Neural cell (in vitro differentiated cells): ENCODE results near the gene CIAPIN1. TPM values are rescaled to one million over a fixed set of nuclear protein-coding genes. Genes with fewer than 3 reads are reported as not detected.

Source experiments
- H2AFZ ChIP-seq: fragments of 200-600, 300-800 bp; sonication (generic), shearing (Covaris generic); 2 replicates; pipeline ENCODE4 v1.6.0; 2014; ENCODE audit warnings: low read depth, mild to moderate bottlenecking, antibody characterized with exemption, low read length, moderate library complexity
- H3F3A ChIP-seq: fragments of 200-600 bp; shearing (Covaris generic); 2 replicates; pipeline ENCODE4 v1.6.1; 2016; ENCODE audit warnings: mild to moderate bottlenecking, moderate library complexity, mixed read lengths, antibody characterized with exemption, low read length; ENCODE audit not compliant: insufficient read depth, poor library complexity, severe bottlenecking
- H3K27ac ChIP-seq: fragments of 200-600, 300-800 bp; sonication (generic), shearing (Covaris generic); 2 replicates; pipeline ENCODE4 v1.5.1; 2014; ENCODE audit warnings: mild to moderate bottlenecking, low read length, moderate library complexity
- H3K27me3 ChIP-seq: fragments of 300-800, 200-600 bp; sonication (generic), shearing (Covaris generic); 2 replicates; pipeline ENCODE4 v1.6.0; 2014; ENCODE audit warnings: mild to moderate bottlenecking, low read depth, low read length, moderate library complexity; ENCODE audit not compliant: insufficient read depth
- H3K36me3 ChIP-seq: fragments of 300-800, 200-600 bp; sonication (generic), shearing (Covaris generic); 2 replicates; pipeline ENCODE4 v1.5.1; 2014; ENCODE audit warnings: mild to moderate bottlenecking, antibody characterized with exemption, low read length, moderate library complexity; ENCODE audit not compliant: insufficient read depth
- H3K4me2 ChIP-seq: fragments of 300-800, 200-600 bp; sonication (generic), shearing (Covaris generic); 2 replicates; pipeline ENCODE4 v1.6.0; 2014; ENCODE audit warnings: mild to moderate bottlenecking, low read length
- H3K4me3 ChIP-seq: fragments of 300-800, 200-600 bp; sonication (generic), shearing (Covaris generic); 2 replicates; pipeline ENCODE4 v1.5.1; 2014; ENCODE audit warnings: mild to moderate bottlenecking, low read length, moderate library complexity
- H3K79me2 ChIP-seq: fragments of 200-600 bp; shearing (Covaris generic); replicated peaks from 2 replicates; pipeline ENCODE4 v1.6.0; 2014; ENCODE audit warnings: mild to moderate bottlenecking, low read length, moderate library complexity; ENCODE audit not compliant: insufficient read depth
- H3K9ac ChIP-seq: fragments of 300-800, 200-600 bp; sonication (generic), shearing (Covaris generic); 2 replicates; pipeline ENCODE4 v1.6.1; 2016; ENCODE audit warnings: mild to moderate bottlenecking, low read length, mixed read lengths
- H3K9me2 ChIP-seq: fragments of 200-600 bp; shearing (Covaris generic); 2 replicates; pipeline ENCODE4 v1.6.1; 2016; ENCODE audit warnings: mild to moderate bottlenecking, low read length, mixed read lengths; ENCODE audit not compliant: insufficient read depth
- H3K9me3 ChIP-seq: fragments of 200-600, 300-800 bp; sonication (generic), shearing (Covaris generic); 2 replicates; pipeline ENCODE4 v1.6.1; 2016; ENCODE audit warnings: mild to moderate bottlenecking, mixed run types, low read length, moderate library complexity, mixed read lengths
- H4K20me1 ChIP-seq: fragments of 200-600 bp; shearing (Covaris generic); 2 replicates; pipeline ENCODE4 v1.6.1; 2016; ENCODE audit warnings: mild to moderate bottlenecking, mixed run types; ENCODE audit not compliant: insufficient read depth
- CTCF ChIP-seq: fragments of 450-650 bp; IDR thresholded peaks from 2 replicates; pipeline ENCODE4 v1.5.1; 2014; ENCODE audit warnings: antibody characterized with exemption, mild to moderate bottlenecking, moderate library complexity; ENCODE audit not compliant: poor library complexity, severe bottlenecking
- EP300 ChIP-seq: fragments of 450-650 bp; conservative IDR thresholded peaks from 2 replicates; pipeline ENCODE4 v1.6.1; 2014; ENCODE audit warnings: antibody characterized with exemption, mild to moderate bottlenecking, moderate library complexity; ENCODE audit not compliant: poor library complexity, severe bottlenecking
- EZH2 ChIP-seq: fragments of 200-600, 300-800 bp; shearing (Covaris generic), sonication (generic); IDR thresholded peaks from 2 replicates; pipeline ENCODE4 v1.6.1; 2014; ENCODE audit warnings: antibody characterized with exemption, low read length, borderline replicate concordance, mild to moderate bottlenecking; ENCODE audit not compliant: insufficient read depth, poor library complexity, severe bottlenecking
- MXI1 ChIP-seq: fragments of 450-650 bp; conservative IDR thresholded peaks from 2 replicates; pipeline ENCODE4 v1.6.1; 2014; ENCODE audit warnings: antibody characterized with exemption, mild to moderate bottlenecking; ENCODE audit not compliant: poor library complexity, severe bottlenecking
- POLR2AphosphoS5 ChIP-seq: IDR thresholded peaks from 2 replicates; pipeline ENCODE4 v1.6.1; 2012
- RAD21 ChIP-seq: fragments of 450-650 bp; conservative IDR thresholded peaks from 2 replicates; pipeline ENCODE4 v1.6.1; 2014; ENCODE audit warnings: antibody characterized with exemption, mild to moderate bottlenecking, moderate library complexity
- REST ChIP-seq: IDR thresholded peaks from 2 replicates; pipeline ENCODE4 v1.6.1; 2012; ENCODE audit warnings: borderline replicate concordance
- SMC3 ChIP-seq: fragments of 450-650 bp; conservative IDR thresholded peaks from 2 replicates; pipeline ENCODE4 v1.6.1; 2014; ENCODE audit warnings: antibody characterized with exemption, mild to moderate bottlenecking, moderate library complexity; ENCODE audit not compliant: poor library complexity
- TAF1 ChIP-seq: IDR thresholded peaks from 2 replicates; pipeline ENCODE4 v1.6.1; 2012; ENCODE audit warnings: low read depth
- polyA plus RNA-seq: library from polyadenylated mRNA; depleted of rRNA; stranded (reverse); fragments of >200 nt; gene quantifications from 2 replicates; pipeline ENCODE4 v1.2.3, GENCODE V29; 2014

CIAPIN1 gene
- polyA plus RNA-seq, 1 donor from 2014 or later: 117 TPM

- no peaks in the 10 kb centered on the region for H3K79me2 ChIP-seq
- no peaks in the 10 kb centered on the region for H3K27me3 ChIP-seq
- H3K4me2 ChIP-seq: no peak overlapping the region
- H4K20me1 ChIP-seq: no peaks in the 10 kb centered on the region
- no peaks in the 10 kb centered on the region for H3K9me3 ChIP-seq
- no peak overlapping the region for H3K9ac ChIP-seq
- H3K36me3 ChIP-seq: no peaks in the 10 kb centered on the region
- no peak overlapping the region for H2AFZ ChIP-seq
- peak; percentile 50 for TF ChIP-seq CTCF
- peak; percentile 55 for TF ChIP-seq SMC3
- TF ChIP-seq REST: no peak
- TF ChIP-seq RAD21: peak; percentile 56
- TF ChIP-seq EZH2: no peak
- TF ChIP-seq POLR2AphosphoS5: no peak
- TF ChIP-seq TAF1: no peak
- no peak for TF ChIP-seq EP300
- TF ChIP-seq MXI1: no peak
- H3K9me2 ChIP-seq: no peaks in the 10 kb centered on the region
- no peaks in the 10 kb centered on the region for H3F3A ChIP-seq
- no peak overlapping the region for H3K4me3 ChIP-seq
- no peak overlapping the region for H3K27ac ChIP-seq
Measured at GRCh38 chr16:57422026-57422944, 24.9 kb downstream of the CIAPIN1 start.

- H3K9me3 ChIP-seq: no peaks in the 10 kb centered on the region
- H3K4me3 ChIP-seq: no peak overlapping the region
- H3K79me2 ChIP-seq: no peaks in the 10 kb centered on the region
- TF ChIP-seq TAF1: no peak
- no peak for TF ChIP-seq EP300
- no peak for TF ChIP-seq MXI1
- TF ChIP-seq CTCF: no peak
- no peak for TF ChIP-seq POLR2AphosphoS5
- no peak for TF ChIP-seq SMC3
- no peak for TF ChIP-seq EZH2
- TF ChIP-seq REST: no peak
- no peak for TF ChIP-seq RAD21
- no peaks in the 10 kb centered on the region for H3K27me3 ChIP-seq
- H3K36me3 ChIP-seq: no peaks in the 10 kb centered on the region
- H3K9me2 ChIP-seq: no peaks in the 10 kb centered on the region
- H4K20me1 ChIP-seq: no peaks in the 10 kb centered on the region
- H3K9ac ChIP-seq: no peak overlapping the region
- H3K4me2 ChIP-seq: no peak overlapping the region
- no peak overlapping the region for H2AFZ ChIP-seq
- no peak overlapping the region for H3K27ac ChIP-seq
- no peaks in the 10 kb centered on the region for H3F3A ChIP-seq
Measured at GRCh38 chr16:57419506-57419905, 27.7 kb downstream of the CIAPIN1 start.
